Measurements from ENCODE around the gene KHDRBS2.

DNA sequence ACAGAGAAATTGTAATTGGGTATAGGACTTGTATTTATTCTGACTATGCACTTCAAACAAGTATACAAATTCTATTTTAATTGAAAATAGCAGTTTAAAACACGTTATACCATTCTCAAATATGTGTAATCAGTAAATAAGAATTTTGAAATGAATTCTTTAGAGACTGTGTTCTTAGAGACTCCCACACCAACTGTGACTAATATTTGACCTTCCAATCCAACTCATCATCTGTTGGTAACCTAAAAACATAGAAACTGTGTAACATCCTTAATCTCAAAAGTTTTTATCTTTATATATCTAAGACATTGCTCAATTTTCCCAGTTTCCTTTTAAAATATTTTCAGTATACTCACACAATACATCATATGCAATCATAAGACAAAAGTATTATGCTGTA is 83.9 kb downstream of the KHDRBS2 start:
- TF ChIP-seq CTCF (IDR thresholded peaks at IDR 0.05; ENCODE audit: low read depth, low read length): no peak
- TF ChIP-seq, protein P1, sequence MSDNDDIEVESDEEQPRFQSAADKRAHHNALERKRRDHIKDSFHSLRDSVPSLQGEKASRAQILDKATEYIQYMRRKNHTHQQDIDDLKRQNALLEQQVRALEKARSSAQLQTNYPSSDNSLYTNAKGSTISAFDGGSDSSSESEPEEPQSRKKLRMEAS (IDR thresholded peaks at IDR 0.05; ENCODE audit: low read depth, low read length): no peak
